GM18511 (cell line): Measurements from ENCODE around the gene NFIB.

ENCODE experiments used
- ATAC-seq: cut with Tn5 transposase; IDR thresholded peaks from one replicate; pipeline ENCODE4 v1.9.1; 2021; ENCODE audit warnings: mild to moderate bottlenecking, moderate library complexity; ENCODE audit not compliant: unreplicated experiment

Gene NFIB

DNA sequence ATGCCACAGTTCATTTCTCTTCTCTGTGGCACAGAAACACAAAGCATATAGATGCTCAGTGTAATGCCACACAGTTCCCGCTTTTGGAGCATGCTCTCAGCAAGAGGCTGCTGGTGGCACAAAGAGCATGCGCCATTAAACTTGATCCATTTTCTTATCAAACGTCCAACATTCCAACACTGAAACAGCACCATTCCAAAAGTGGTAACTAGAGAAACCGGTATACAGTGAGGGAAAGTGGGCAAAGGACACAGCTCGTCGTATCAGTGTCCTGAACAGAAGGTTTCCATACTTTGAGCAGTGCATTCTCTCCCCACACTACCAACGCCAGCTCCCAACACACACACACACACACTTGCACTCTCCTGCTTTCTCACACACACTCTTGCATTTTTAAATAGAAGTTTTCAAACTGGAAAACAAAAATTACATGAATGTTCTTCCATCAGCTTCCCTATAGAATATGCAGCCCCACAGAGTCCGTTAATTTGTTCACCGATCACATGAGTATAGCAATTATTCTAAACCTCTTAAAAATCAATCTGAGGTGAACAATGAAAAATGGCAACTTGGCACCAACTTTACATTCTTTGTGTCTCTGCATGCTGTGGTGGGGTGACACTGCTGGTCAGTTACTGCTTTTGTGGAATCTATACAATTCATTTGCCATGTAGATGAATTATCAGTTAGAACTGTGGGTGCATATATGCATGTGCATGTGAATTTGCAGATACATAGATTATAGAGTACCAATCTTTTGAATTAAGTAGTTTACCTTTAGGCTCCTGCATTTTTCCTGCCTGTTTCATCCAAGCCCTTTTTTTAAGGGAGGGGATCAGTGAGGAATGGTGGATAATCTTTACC, 5.7 kb downstream of the NFIB start:
- no peak for ATAC-seq

DNA sequence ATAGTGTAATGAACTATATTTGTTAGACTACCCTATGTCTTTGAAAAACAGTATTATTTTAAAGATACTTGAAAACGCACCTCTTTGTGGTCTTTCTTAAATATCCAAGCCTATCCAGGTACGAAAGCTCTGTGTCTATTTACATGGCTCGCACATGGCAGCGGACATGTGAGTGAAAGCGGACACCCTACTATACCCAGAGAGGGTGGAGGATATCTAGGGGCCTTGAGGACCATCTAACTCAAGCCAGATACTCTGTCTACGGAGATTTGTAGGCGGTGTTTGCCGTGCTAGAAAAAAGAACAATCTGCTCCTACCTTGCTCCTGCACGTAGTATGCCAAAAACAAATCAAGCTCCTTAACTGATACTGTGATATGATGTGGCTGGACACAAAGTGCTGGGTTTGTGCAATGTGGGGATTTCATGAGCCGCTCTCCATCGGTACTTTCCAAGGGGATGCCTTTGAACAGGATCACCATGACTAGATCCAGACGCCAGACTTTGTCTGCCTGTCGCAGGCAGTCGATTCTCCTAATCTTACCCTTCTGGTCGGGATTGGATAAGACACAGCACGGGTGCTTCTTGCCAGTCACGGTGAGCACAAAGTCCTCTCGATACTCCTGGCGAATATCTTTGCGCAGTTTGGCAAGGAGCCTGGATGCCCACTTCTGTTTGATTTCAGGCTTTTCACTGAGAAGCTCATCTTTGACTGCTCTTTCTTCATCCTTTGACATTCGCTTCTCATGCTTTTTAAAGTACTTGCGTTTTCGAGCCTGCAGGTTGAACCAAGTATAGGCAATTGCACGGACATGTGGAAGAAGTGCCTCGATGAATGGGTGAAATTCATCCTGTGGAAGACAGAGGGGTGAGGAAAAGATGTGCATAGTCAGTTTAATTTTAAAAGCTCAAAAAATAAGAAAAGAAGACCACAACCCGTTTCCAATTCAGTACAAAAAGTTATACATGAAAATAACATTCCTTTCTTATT, 7.0 kb downstream of the NFIB start:
- no peak for ATAC-seq

DNA sequence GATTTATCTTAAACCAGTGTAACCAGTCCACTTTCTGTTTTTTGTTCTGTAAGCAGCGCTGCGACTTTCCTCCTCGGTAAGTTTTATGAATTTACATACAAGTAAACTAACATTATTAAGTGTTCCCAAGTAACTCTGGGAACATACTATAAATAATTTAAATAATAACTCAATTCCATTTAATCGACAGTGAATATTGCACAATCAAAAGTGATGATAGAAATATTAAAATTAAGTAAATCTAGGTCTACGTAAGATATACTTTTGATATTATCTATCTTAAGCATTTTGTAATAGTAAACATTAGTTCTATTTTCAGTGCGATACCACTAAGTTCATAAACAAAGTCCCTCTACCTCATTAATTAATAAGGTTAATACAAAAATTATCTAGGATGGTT, 7.8 kb downstream of the NFIB start:
- no peak for ATAC-seq

DNA sequence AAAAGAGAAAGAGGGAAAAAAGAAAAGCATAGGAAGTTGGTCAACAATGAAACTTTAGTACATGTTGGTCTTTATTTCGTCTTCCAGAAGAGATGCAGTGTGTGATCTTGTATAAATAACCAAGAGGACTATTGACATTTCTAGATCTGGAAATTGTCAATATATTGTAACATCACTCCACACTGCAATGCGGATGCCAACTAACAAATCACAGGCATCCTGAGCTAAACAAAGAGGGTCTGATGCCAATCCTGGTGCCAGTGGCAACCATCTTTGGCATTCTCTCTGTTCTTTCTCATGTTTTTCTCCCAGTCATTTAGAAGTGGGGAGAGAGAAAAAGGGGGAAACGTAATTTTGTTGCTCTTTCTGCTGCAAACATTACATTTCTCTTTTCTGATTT, 9.7 kb downstream of the NFIB start:
- ATAC-seq: no peak

DNA sequence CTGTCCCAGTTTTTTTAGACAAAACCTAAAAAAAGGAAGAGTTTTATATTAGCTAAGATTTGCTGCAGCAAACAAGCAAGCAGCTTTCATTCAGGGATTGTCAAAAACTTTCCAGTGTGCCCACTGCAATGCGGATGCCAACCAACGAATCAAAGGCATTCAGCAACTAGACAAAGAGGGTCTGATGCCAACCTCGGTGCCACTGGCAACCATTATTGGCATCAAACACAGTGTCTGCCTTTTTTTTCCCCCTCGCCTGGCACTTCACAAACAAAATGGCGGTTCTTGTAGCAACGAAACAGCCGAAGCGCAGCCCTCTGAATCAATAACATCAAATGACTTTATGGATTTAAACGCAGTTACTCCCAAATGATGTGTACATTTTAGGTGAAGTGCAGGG, 10.4 kb downstream of the NFIB start:
- ATAC-seq: no peak

DNA sequence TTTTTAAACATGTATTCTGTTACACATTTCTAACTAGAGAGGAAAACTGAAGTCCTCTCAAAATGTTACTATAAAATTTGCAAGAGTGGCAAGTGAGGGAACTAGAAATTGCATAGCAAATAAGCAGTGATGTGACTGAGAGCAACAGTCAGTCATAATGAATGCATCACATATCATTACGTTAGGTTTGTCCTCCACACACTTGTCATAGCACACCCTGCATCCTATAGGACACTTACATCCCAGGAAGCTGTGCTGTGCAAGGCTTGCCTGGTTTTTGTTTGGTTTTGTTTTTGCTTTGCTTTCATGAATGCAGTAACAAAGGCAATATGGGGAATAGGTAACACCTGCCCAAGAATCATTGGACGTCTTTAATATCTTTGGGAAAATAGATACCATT, 10.8 kb downstream of the NFIB start:
- ATAC-seq: no peak

DNA sequence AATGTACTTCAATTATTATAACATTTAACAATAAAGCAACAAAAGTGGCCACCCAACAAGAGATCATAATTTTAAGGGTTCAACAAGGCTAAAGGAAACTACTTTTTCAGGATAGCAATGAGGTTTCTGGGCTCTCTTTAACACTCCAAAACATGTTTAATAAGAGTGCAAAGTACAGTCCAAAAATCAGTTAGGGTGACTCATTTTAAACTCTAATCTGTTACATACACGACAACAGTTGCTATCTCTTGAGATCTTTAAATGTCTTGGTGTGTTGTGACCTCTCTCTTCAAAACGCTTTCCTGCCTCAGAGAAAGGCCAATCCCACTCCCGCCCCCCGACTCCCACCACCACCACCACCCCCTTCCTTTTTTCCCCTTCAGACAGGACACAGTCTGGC, 11.5 kb downstream of the NFIB start:
- ATAC-seq: no peak

DNA sequence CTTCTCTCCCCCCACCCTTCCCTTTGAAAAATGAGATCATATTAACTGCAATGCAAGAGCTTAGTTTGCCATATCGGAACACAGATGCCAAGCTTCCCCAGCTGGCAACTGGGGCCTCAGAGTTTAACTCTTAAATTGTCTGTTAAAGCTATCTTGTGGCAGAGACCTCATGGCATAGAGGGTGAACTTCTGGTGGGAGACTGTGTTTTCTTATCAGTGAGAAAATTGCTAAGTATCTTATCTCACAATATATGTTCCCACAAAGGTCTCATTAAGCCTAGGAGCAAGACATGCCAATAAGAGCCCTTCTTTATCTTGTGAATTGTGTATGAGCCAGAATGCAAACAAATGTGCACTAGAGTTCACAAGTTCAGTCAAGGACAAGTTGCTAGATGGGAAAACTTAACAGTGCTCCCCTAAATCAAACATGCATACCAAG, 12.3 kb downstream of the NFIB start:
- no peak for ATAC-seq

DNA sequence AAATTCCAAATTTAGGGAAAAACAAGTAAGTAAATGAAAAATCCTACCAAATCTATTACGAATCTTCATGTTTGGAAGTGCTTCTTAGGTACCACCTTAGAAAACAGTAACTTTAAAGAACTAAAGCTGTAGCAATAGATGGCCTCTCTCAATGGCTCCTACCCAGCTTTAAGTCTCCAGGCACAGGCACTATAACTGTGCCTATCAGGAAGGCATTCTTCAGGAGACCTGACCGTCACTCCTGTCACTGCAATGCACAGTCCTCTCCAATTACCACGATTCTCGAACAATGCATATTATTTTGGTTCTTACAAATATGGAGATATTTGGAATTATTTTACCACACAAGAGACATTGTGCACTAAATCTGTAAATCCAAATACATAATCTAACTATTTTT, 12.9 kb downstream of the NFIB start:
- no peak for ATAC-seq

DNA sequence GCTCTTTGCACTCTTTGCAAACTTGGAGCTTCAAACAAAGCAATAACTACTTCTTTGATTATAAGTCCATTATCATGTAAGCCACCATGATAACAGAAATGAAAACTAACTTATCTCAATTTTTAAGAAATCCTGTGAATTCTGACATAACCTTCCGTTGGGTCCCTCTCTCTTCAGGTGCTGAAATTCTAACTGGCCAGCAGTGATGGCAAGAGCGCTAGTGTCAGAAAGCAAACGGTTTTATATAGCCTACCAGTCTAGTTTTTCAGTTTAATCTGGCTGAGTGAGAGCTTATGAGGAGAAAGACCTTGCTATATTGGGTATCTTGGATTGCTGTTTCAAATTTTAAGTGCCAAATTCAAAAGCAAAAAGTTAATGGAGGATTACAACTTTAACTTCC, 13.4 kb downstream of the NFIB start:
- no peak for ATAC-seq

DNA sequence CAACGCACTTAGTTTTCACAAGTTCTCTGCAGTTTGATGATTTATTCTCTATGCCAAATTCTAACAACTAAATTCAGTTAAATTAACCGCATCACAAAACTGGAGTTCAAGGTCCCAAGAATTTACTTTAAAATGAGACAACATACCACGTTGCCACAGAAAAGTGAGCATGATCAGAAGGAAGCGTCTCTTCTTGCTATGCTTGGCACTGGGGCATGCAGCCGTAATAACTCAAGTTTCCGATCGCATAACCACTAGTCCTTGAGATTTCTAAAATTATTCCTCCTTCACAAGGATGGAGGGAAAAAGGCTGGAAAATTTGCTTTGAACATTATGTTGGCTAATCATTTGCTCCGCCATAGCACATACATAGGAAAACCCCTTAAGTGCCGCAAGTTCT, 13.9 kb downstream of the NFIB start:
- no peak for ATAC-seq

DNA sequence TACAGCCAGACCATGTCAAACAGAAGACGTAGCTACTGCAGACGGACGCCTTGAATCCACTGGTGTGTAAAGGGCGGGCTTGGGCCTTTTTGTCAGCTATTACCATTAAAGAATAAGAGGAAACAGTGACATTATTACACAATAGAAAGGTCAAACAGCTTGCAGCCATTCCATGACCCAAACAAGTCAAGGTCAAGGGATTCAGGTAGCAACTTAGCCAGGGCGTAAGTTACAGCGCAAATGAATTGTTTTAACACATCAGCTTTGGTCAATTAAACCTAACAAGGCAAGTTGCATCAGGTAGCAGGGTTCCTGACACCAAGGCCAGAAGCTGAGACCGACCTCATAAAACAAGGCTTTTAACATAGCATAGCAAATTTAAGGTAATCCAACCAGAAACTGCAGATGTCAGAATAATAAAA, 15.3 kb downstream of the NFIB start:
- ATAC-seq: no peak

DNA sequence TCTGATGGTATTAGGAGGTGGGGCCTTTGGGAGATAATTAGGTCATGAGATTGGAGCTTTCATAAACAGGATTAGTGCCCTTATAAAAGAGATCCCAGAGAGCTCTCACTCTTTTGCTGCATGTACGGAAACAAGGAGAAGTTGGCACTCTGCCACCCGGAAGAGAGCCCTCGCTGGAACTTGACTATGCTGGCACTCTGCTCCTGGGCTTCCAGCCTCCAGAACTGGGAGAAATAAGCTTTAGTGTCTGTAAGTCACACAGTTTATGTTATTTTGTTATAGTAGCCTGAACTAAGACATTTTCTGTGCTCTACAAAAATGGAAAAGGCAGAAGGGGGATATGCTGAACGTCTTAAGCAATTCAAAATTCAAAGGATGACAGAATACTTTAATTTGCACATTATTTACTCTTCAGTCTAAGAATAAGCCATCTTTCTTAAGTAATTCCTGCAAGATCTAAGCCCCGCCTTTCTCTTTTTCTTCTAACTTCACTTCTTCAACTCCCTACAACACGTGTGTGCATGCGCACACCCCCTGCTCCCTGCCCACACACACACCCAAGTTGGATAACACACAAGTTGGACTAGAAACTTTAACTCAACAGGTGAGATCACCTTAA, 17.3 kb downstream of the NFIB start:
- no peak for ATAC-seq

DNA sequence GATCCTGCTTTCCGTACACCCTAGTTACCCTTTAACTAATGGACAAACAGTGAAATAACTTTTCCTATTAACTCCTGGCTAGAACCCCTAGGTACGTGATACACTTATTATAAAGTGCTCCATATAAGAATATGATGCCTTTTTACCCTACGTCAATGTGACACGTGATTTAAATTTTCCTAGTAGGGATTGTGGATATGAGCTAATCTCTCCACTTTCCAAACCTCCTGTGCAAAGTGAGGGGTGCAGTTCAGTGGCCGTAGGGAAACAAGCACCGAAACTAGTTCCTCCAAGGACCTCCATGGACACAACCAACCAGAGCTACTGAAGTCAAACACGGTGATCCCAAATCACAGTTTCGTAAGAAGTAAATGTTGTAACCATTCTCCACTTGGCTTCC, 19.3 kb downstream of the NFIB start:
- ATAC-seq: no peak

DNA sequence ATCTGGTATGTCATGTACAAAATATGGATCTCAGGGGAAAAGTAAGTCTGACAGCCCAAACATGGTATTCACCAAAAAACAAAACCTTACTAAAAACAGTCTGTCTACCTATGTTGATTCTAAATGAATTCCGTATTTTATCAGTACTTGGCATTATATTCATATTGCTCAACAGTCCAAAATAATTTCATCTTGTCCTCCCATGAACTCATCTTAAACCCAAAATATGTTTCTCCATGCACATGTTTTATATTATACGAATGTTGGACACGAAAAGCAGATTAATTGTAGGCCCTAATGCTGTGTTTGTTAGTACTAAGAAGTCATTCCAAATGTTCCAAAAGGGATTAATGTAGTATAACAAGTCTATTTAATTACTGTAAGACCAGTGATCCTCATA, 20.1 kb downstream of the NFIB start:
- no peak for ATAC-seq

DNA sequence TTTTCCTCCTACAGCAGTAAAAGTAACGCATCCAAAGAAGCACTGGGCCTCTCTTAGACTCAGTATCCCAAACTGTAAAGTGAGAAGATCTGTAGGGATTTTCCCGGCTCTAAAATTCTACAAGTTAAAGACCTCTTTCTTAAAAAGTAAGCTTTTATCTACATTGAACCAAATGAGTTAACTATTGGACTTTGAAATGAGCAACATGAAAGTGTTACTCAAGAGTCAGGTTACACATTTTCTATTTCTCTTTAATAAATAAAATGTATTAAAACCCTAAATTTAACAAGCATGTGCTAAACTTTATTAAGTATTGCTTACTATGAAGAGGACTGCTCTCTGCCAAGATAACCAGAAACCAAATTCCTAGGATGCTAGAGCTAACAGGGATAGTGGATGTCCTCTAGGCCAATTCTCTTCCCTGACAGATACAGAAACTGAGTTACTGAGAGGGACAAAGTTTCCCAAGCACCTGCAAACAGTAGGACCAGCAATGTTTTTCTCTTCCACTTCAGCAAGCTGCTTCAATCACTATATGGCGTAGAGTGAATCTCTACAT, 21.7 kb downstream of the NFIB start:
- no peak for ATAC-seq

DNA sequence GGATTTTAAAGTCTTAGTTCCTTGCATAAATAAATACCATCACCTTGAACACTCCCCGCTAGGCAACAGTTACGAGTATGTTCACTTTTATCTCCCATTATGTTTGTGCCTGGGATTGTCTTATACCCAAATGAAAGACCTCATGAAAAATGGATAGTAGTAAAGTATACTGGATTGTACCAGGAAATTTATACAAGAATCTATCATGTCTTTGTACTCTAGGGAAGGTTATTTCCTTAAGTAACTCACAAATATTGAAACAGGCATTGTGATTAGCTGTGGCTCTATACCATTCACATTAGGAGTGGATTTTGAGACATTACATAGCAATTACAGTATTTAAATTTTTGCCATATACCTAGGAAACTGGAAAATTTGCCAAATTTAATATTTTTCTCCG, 24.0 kb downstream of the NFIB start:
- ATAC-seq: no peak

DNA sequence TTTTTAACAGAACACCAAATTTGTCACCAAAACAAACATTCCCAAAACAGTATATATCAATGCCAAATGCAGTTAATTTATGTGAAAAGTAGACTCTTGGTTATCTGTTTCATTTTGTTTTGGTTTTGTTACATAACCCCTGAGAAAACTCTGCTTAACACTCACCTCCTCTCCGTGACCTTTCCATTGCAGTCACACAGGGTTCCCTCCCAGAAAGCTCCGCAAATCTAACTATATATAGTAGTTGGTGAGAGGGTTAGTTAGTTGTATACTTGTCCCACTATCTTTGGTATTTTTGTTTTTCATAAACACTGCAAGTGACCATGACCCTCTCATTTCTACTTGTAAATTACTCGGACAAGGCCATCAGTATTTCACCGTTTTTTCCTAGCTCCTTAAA, 25.5 kb downstream of the NFIB start:
- no peak for ATAC-seq

DNA sequence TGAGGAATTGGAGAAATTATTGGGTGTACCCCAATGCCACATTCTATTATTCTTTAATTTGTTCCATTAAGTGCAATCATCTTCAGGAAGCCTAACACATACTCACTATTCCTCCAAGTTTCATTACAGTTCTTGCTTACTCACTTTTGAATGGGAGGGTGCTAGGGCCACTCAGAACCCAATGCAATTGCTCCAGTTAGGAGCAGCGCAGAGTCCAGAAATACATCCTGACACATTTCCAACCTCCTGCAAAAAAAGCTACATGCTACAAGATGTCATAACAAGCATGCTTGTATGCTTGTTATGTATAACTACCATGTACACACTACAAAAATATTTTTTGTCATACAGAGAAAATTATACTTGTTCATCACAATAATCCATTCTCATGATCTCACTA, 27.8 kb downstream of the NFIB start:
- no peak for ATAC-seq

DNA sequence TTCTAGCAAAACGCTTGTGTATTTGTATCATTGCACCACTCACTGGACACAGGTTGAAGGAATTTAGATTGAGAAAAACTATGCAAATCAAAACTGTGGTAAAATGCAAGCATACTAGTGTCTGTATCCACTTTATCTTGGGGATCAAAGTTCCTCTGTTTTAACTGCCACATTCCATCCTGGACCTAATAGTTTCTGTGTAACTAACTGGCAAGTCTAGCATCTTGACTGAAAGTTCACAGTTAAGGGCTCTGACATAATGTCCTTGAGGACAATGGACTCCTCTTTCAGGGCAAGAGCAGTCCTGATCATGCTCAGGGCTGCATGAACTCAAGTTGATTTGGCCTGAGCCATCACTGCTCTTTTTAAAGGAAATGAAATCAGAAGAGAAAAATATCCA, 30.7 kb downstream of the NFIB start:
- no peak for ATAC-seq

DNA sequence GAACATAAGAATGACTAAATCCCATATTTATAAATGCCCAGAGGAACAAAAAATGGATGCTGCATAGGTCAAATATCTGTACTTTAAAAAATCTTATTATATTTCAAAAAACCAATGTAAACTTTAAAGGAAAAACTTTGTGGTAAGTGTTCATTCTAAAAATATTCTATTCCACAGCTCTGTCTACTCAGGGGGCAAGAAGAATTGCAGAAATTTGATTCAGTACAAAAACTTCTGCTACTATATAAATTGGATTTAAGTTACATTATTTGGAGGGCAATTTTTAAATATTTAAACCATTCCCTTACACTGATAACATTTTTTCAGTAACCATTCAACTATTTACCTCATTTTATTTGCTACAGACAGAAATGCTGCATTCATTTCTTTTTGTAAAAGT, 32.1 kb downstream of the NFIB start:
- ATAC-seq: no peak
